Tibial nerve (tissue), 4 donors: ENCODE data around the gene NMD3. TPM values are rescaled to one million over a fixed set of nuclear protein-coding genes. Genes with fewer than 3 reads are reported as not detected.

Source experiments
- DNase-seq, 2 donors: peaks; one replicate each; pipeline ENCODE4 v3.0.0-alpha.2; 2019; ENCODE audit warnings: low spot score in 2 of 2
- H3K27ac ChIP-seq, 4 donors: fragments of 200-600 bp; sonication (generic) in 3 of 4; one replicate each; pipeline ENCODE4 v1.5.1; 2017 to 2019; ENCODE audit warnings: mild to moderate bottlenecking in 1 of 4
- H3K27me3 ChIP-seq, 2 donors: fragments of 200-600 bp; sonication (generic) in 1 of 2; one replicate each; pipeline versions ENCODE4 v1.5.1 to v1.6.0; 2017 to 2019
- H3K36me3 ChIP-seq, 3 donors: fragments of 200-600 bp; sonication (generic); one replicate each; pipeline ENCODE4 v1.5.1; 2018 to 2019
- H3K4me1 ChIP-seq, 4 donors: fragments of 200-600 bp; sonication (generic) in 3 of 4; one replicate each; pipeline ENCODE4 v1.5.1; 2017 to 2019
- H3K4me3 ChIP-seq, 4 donors: fragments of 200-600 bp; sonication (generic) in 3 of 4; one replicate each; pipeline ENCODE4 v1.5.1; 2017 to 2019; ENCODE audit warnings: mild to moderate bottlenecking in 1 of 4, moderate library complexity in 1 of 4
- H3K9me3 ChIP-seq, 4 donors: fragments of 200-600 bp; sonication (generic) in 3 of 4; one replicate each; pipeline ENCODE4 v1.5.1; 2017 to 2019
- CTCF ChIP-seq, 5 experiments: fragments of 200-600 bp in 3 of 5; fragments of 450-650 bp in 2 of 5; sonication (generic) in 3 of 5; IDR thresholded peaks; one replicate each; pipeline ENCODE4 v1.5.1; 2016 to 2019; ENCODE audit warnings: antibody characterized with exemption in 5 of 5, mild to moderate bottlenecking in 3 of 5, moderate library complexity in 2 of 5
- EP300 ChIP-seq, 2 donors: sonication (generic); formaldehyde crosslinking; IDR thresholded peaks; one replicate each; pipeline ENCODE4 v1.6.1; 2017; ENCODE audit warnings: antibody characterized with exemption in 2 of 2, mild to moderate bottlenecking in 1 of 2
- POLR2A ChIP-seq, 2 donors: fragments of 450-650 bp; IDR thresholded peaks; one replicate each; pipeline ENCODE4 v1.6.1; 2017; ENCODE audit warnings: antibody characterized with exemption in 2 of 2, mild to moderate bottlenecking in 2 of 2, moderate library complexity in 2 of 2
- WGBS, 2 donors: methylation state at CpG; one replicate each; pipeline ENCODE4 v1.1.5; 2018; 5-methylcytosine and 5-hydroxymethylcytosine counted together
- small RNA-seq: library from RNA; depleted of rRNA; stranded (forward); fragments of <200 nt; gene quantifications from one replicate; pipeline ENCODE3, GENCODE V24; 2016
- total RNA-seq, 4 donors: library from RNA; depleted of rRNA; stranded (reverse); fragments of >200 nt; gene quantifications; one replicate each; pipeline ENCODE4 v1.1.0, GENCODE V29; 2016

The NMD3 gene
- total RNA-seq, 4 donors from 2014 or later, result 26.7 to 54.6 (median 42.3) TPM

GRCh38 chr3:161289174-161289573, 68.1 kb downstream of the NMD3 start:
- H3K9me3 ChIP-seq, result peaks cover 0 to 14% (median 0%) of the 10 kb centered on the region in 4 donors
- no peak overlapping the region for H3K27ac ChIP-seq
- TF ChIP-seq POLR2A (IDR thresholded peaks at IDR 0.05) (no peak), EP300 (IDR thresholded peaks at IDR 0.05) (no peak), CTCF (IDR thresholded peaks at IDR 0.05) (no peak)
- DNase-seq, result no peak
- no peaks in the 10 kb centered on the region for H3K27me3 ChIP-seq
- no peaks in the 10 kb centered on the region for H3K36me3 ChIP-seq
- no peaks in the 10 kb centered on the region for H3K4me1 ChIP-seq
- H3K4me3 ChIP-seq, result no peak overlapping the region
- WGBS, 2 donors, result 87 to 92% methylated on average over 4 of the region's 4 CpGs

GRCh38 chr3:161291191-161291901, 70.2 kb downstream of the NMD3 start:
- DNase-seq, result no peak
- TF ChIP-seq EP300 (IDR thresholded peaks at IDR 0.05) (no peak), POLR2A (IDR thresholded peaks at IDR 0.05) (no peak), CTCF (IDR thresholded peaks at IDR 0.05) (no peak)
- Histone ChIP-seq H3K36me3 (no peaks in the 10 kb centered on the region), H3K27ac (no peak overlapping the region), H3K4me3 (no peak overlapping the region), H3K9me3 (peaks cover 0 to 2% (median 0%) of the 10 kb centered on the region in 4 donors), H3K27me3 (no peaks in the 10 kb centered on the region), H3K4me1 (no peaks in the 10 kb centered on the region)
- 83 to 92% methylated on average over 5 of the region's 5 CpGs for WGBS, 2 donors

GRCh38 chr3:161293381-161293780, 72.3 kb downstream of the NMD3 start:
- TF ChIP-seq CTCF (IDR thresholded peaks at IDR 0.05) (no peak), POLR2A (IDR thresholded peaks at IDR 0.05) (no peak), EP300 (IDR thresholded peaks at IDR 0.05) (no peak)
- no peaks in the 10 kb centered on the region for H3K4me1 ChIP-seq
- DNase-seq, result no peak
- peaks cover 0 to 5% (median 0%) of the 10 kb centered on the region in 3 donors for H3K36me3 ChIP-seq
- H3K9me3 ChIP-seq, result peaks cover 0 to 4% (median 0%) of the 10 kb centered on the region in 4 donors
- WGBS, 2 donors, result 68 to 82% methylated on average over 2 of the region's 2 CpGs
- no peak overlapping the region for H3K4me3 ChIP-seq
- H3K27me3 ChIP-seq, result no peaks in the 10 kb centered on the region
- H3K27ac ChIP-seq, result no peak overlapping the region

GRCh38 chr3:161295325-161295724, 74.2 kb downstream of the NMD3 start:
- DNase-seq, result no peak
- H3K4me3 ChIP-seq, result no peak overlapping the region
- TF ChIP-seq CTCF (IDR thresholded peaks at IDR 0.05) (no peak), EP300 (IDR thresholded peaks at IDR 0.05) (no peak), POLR2A (IDR thresholded peaks at IDR 0.05) (no peak)
- peaks cover 0 to 5% (median 0%) of the 10 kb centered on the region in 3 donors for H3K36me3 ChIP-seq
- H3K4me1 ChIP-seq, result no peaks in the 10 kb centered on the region
- H3K9me3 ChIP-seq, result peaks cover 0 to 4% (median 1%) of the 10 kb centered on the region in 4 donors
- H3K27ac ChIP-seq, result no peak overlapping the region
- H3K27me3 ChIP-seq, result no peaks in the 10 kb centered on the region

GRCh38 chr3:161296814-161297213, 75.7 kb downstream of the NMD3 start:
- Histone ChIP-seq H3K9me3 (peaks cover 0 to 4% (median 1%) of the 10 kb centered on the region in 4 donors), H3K36me3 (peaks cover 0 to 5% (median 0%) of the 10 kb centered on the region in 3 donors), H3K4me3 (no peak overlapping the region), H3K4me1 (no peaks in the 10 kb centered on the region), H3K27me3 (no peaks in the 10 kb centered on the region), H3K27ac (no peak overlapping the region)
- 83 to 96% methylated on average over 3 of the region's 3 CpGs for WGBS, 2 donors
- no peak for TF ChIP-seq POLR2A (IDR thresholded peaks at IDR 0.05)
- DNase-seq, result no peak

Small RNA genes lying within 50 kb of the gene (small RNA-seq; reads per million reads assigned to genes)
- gene AC108738.1, result not detected

Other genes starting within 250 kb of the NMD3 start
- gene B3GALNT1, start 116.0 kb upstream of the NMD3 start, total RNA-seq, result 10 to 100 TPM in 2 of 4 donors, 1 to 10 TPM in 2; 5.7 to 21.6 (median 8.2) TPM
- under 1 TPM in 1 of 4 donors, not detected in 3; 0.63 TPM for gene SPTSSB, start 150.2 kb downstream of the NMD3 start, total RNA-seq